Mesendoderm (in vitro differentiated cells): Measurements from ENCODE around the gene GTF2F2.
A peak's percentile ranks its signal among the peaks of the same experiment; 100 is the strongest.
"Not testable (repeated sequence)": the region's sequence is repeated elsewhere in the genome, so short reads cannot be mapped to it uniquely, and the experiment has no call there.

Source experiments
- DNase-seq: peaks from one replicate; pipeline ENCODE4 v3.0.0; 2013
- H2AK5ac ChIP-seq: 2 replicates; pipeline ENCODE4 v1.6.1; 2013; ENCODE audit warnings: low read length, inconsistent platforms
- H2BK120ac ChIP-seq: 2 replicates; pipeline ENCODE4 v1.6.1; 2013; ENCODE audit warnings: low read depth, mild to moderate bottlenecking, low read length, moderate library complexity, mixed read lengths
- H2BK15ac ChIP-seq: replicated peaks from 2 replicates; pipeline ENCODE4 v1.6.1; 2013; ENCODE audit warnings: low read depth, mild to moderate bottlenecking, moderate library complexity
- H2BK5ac ChIP-seq: 2 replicates; pipeline ENCODE4 v1.6.1; 2013; ENCODE audit warnings: low read length, inconsistent platforms
- H3K18ac ChIP-seq: 2 replicates; pipeline ENCODE4 v1.6.1; 2013; ENCODE audit warnings: mild to moderate bottlenecking, low read length, mixed read lengths
- H3K23ac ChIP-seq: one replicate; pipeline ENCODE4 v1.6.1; 2013; ENCODE audit warnings: low read length
- H3K27ac ChIP-seq: 2 replicates; pipeline ENCODE4 v1.5.1; 2013; ENCODE audit warnings: low read depth, mild to moderate bottlenecking, inconsistent platforms, low read length, moderate library complexity
- H3K27me3 ChIP-seq: 2 replicates; pipeline ENCODE4 v1.6.1; 2013; ENCODE audit warnings: low read length, control low read depth, mild to moderate bottlenecking, inconsistent platforms; ENCODE audit not compliant: insufficient read depth, poor library complexity
- H3K36me3 ChIP-seq: 2 replicates; pipeline ENCODE4 v1.6.1; 2013; ENCODE audit warnings: low read length, inconsistent platforms; ENCODE audit not compliant: control insufficient read depth, insufficient read depth
- H3K4ac ChIP-seq: one replicate; pipeline ENCODE4 v1.6.1; 2013; ENCODE audit warnings: low read depth, mild to moderate bottlenecking, low read length, moderate library complexity
- H3K4me1 ChIP-seq: 2 replicates; pipeline ENCODE4 v1.6.1; 2013; ENCODE audit warnings: low read depth, low read length, inconsistent platforms; ENCODE audit not compliant: control insufficient read depth
- H3K4me2 ChIP-seq: 2 replicates; pipeline ENCODE4 v1.6.1; 2013; ENCODE audit warnings: low read length
- H3K4me3 ChIP-seq: 2 replicates; pipeline ENCODE4 v1.5.1; 2013; ENCODE audit warnings: mild to moderate bottlenecking, low read length
- H3K56ac ChIP-seq: one replicate; pipeline ENCODE4 v1.6.1; 2013; ENCODE audit warnings: low read length
- H3K79me1 ChIP-seq: 2 replicates; pipeline ENCODE4 v1.6.1; 2013; ENCODE audit warnings: low read length, inconsistent platforms
- H3K79me2 ChIP-seq: 2 replicates; pipeline ENCODE4 v1.6.1; 2013; ENCODE audit warnings: mild to moderate bottlenecking, low read length; ENCODE audit not compliant: control insufficient read depth, insufficient read depth
- H3K9ac ChIP-seq: 2 replicates; pipeline ENCODE4 v1.6.1; 2013; ENCODE audit warnings: low read length, inconsistent platforms
- H4K5ac ChIP-seq: one replicate; pipeline ENCODE4 v1.6.1; 2013; ENCODE audit warnings: low read length
- H4K8ac ChIP-seq: one replicate; pipeline ENCODE4 v1.6.1; 2013; ENCODE audit warnings: low read depth, mild to moderate bottlenecking, control low read depth, low read length, moderate library complexity
- WGBS: extraction: QIAGEN DNeasy Blood & Tissue Kit; methylation state at CpG from one replicate; pipeline ENCODE4 v1.1.7; 2013; ENCODE audit warnings: low lambda C conversion rate, missing lambda C conversion rate; ENCODE audit not compliant: insufficient coverage; ENCODE audit errors: extremely low coverage; 5-methylcytosine and 5-hydroxymethylcytosine counted together

The GTF2F2 gene

GRCh38 chr13:45242524-45242923 is 122.2 kb downstream of the GTF2F2 start:
- H3K56ac ChIP-seq = no peak overlapping the region
- H3K79me2 ChIP-seq = no peaks in the 10 kb centered on the region
- H3K9ac ChIP-seq = no peak overlapping the region
- H3K18ac ChIP-seq = no peak overlapping the region
- H3K36me3 ChIP-seq = no peaks in the 10 kb centered on the region
- H2AK5ac ChIP-seq = no peak overlapping the region
- peaks cover 3% of the 10 kb centered on the region for H3K79me1 ChIP-seq
- H3K4ac ChIP-seq = no peak overlapping the region
- H3K4me2 ChIP-seq = no peak overlapping the region
- no peak for DNase-seq
- no CpG with 5 or more reads among the region's 1 CpG for WGBS
- no peak overlapping the region for H3K4me3 ChIP-seq
- H3K23ac ChIP-seq = no peak overlapping the region
- no peaks in the 10 kb centered on the region for H3K27me3 ChIP-seq
- no peak overlapping the region for H2BK15ac ChIP-seq
- no peak overlapping the region for H4K8ac ChIP-seq
- H2BK120ac ChIP-seq = no peak overlapping the region
- H3K4me1 ChIP-seq = no peaks in the 10 kb centered on the region
- H4K5ac ChIP-seq = no peak overlapping the region
- no peak overlapping the region for H2BK5ac ChIP-seq
- H3K27ac ChIP-seq = no peak overlapping the region

DNA sequence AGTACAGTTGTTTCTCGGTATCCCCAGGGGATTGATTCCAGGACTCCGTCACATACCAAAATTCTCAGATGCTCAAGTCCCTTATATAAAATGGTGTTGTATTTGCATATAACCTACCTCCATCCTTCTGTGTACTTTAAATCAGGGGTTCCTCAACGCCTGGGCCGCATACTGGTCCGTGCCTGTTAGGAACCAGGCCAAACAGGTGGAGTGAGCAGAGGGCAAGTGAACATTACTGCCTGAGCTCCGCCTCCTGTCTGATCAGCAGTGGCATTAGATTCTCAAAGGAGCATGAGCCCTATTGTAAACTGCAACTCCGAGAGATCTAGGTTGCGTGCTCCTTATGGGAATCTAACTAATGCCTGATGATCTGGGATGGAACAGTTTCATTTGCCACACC is 122.8 kb downstream of the GTF2F2 start:
- WGBS = no CpG with 5 or more reads among the region's 8 CpGs
- Histone ChIP-seq H4K8ac (no peak overlapping the region), H3K4me1 (no peaks in the 10 kb centered on the region), H2BK120ac (no peak overlapping the region), H2BK15ac (no peak overlapping the region), H3K27ac (no peak overlapping the region), H3K23ac (no peak overlapping the region), H3K79me2 (no peaks in the 10 kb centered on the region), H2AK5ac (no peak overlapping the region), H3K56ac (no peak overlapping the region), H3K4me2 (no peak overlapping the region), H3K18ac (no peak overlapping the region), H3K36me3 (no peaks in the 10 kb centered on the region), H3K4ac (no peak overlapping the region), H3K79me1 (peaks cover 3% of the 10 kb centered on the region), H3K9ac (no peak overlapping the region), H3K4me3 (no peak overlapping the region), H2BK5ac (no peak overlapping the region), H3K27me3 (no peaks in the 10 kb centered on the region), H4K5ac (no peak overlapping the region)
- DNase-seq = no peak

DNA sequence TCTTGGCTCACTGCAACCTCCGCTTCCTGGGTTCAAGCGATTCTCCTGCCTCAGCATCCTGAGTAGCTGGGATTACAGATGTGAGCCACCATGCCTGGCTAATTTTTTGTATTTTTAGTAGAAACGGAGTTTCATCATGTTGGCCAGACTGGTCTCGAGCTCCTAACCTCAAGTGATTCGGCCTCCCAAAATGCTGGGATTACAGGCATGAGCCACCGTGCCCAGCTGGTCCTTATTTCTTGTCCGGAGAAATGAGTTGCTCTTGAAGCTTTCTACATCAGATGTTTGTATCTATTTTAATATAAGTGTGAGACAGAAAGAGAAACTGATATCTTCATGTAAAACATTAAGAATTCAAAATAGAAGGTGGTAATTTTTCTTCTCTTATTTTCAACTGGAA is 124.4 kb downstream of the GTF2F2 start:
- not testable (repeated sequence) for H3K36me3 ChIP-seq, H3K27ac ChIP-seq, H4K5ac ChIP-seq, H3K4ac ChIP-seq, H3K4me1 ChIP-seq, H3K4me2 ChIP-seq, H3K18ac ChIP-seq, H2AK5ac ChIP-seq, H3K79me1 ChIP-seq, H4K8ac ChIP-seq, H3K23ac ChIP-seq, H3K56ac ChIP-seq, DNase-seq, H2BK120ac ChIP-seq, H3K9ac ChIP-seq, H2BK5ac ChIP-seq, H3K4me3 ChIP-seq, H2BK15ac ChIP-seq, H3K27me3 ChIP-seq, H3K79me2 ChIP-seq
- WGBS = no CpG with 5 or more reads among the region's 7 CpGs

DNA sequence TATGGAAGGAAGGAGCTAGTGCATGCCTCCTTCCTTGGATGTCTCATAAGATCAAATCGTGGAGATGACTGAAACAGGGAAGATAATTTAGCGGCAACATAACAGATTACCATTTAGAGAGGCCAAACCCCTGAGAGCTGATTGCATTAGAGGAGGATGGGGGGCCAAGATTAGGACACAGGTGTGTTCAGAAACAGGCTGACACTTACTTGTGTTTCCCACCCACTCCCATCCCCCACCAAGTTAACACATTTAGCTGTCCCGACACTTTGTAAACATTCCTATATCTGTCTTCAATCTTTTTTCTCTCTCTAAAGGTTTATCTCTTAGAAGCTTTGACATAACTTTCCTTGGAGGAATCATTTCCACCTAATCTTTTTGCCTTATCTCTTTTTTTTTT is 129.4 kb downstream of the GTF2F2 start:
- DNase-seq = peak; percentile 81
- no CpG with 5 or more reads among the region's 3 CpGs for WGBS
- H3K18ac ChIP-seq = no peak overlapping the region

GRCh38 chr13:45254396-45254795 is 134.1 kb downstream of the GTF2F2 start:
- H3K4me1 ChIP-seq = no peaks in the 10 kb centered on the region
- H2BK120ac ChIP-seq = no peak overlapping the region
- no peak overlapping the region for H3K56ac ChIP-seq
- no peak overlapping the region for H3K23ac ChIP-seq
- H3K18ac ChIP-seq = no peak overlapping the region
- DNase-seq = no peak
- H3K9ac ChIP-seq = no peak overlapping the region
- no peak overlapping the region for H3K27ac ChIP-seq
- no peak overlapping the region for H3K4me2 ChIP-seq
- H3K79me2 ChIP-seq = no peaks in the 10 kb centered on the region
- H2AK5ac ChIP-seq = no peak overlapping the region
- H3K4ac ChIP-seq = no peak overlapping the region
- H2BK5ac ChIP-seq = no peak overlapping the region
- H3K36me3 ChIP-seq = no peaks in the 10 kb centered on the region
- H4K8ac ChIP-seq = no peak overlapping the region
- no peak overlapping the region for H4K5ac ChIP-seq
- WGBS = no CpG with 5 or more reads among the region's 2 CpGs
- no peak overlapping the region for H2BK15ac ChIP-seq
- no peaks in the 10 kb centered on the region for H3K27me3 ChIP-seq
- H3K79me1 ChIP-seq = no peaks in the 10 kb centered on the region
- no peak overlapping the region for H3K4me3 ChIP-seq

More for the DNA sequence above, 129.4 kb downstream of the GTF2F2 start:
- H3K4me1 ChIP-seq = no peaks in the 10 kb centered on the region
- H3K23ac ChIP-seq = no peak overlapping the region
- H2BK120ac ChIP-seq = no peak overlapping the region
- no peak overlapping the region for H4K5ac ChIP-seq
- no peak overlapping the region for H2BK15ac ChIP-seq
- no peak overlapping the region for H4K8ac ChIP-seq
- no peak overlapping the region for H3K9ac ChIP-seq
- H3K4me3 ChIP-seq = no peak overlapping the region
- H3K56ac ChIP-seq = no peak overlapping the region
- no peak overlapping the region for H2AK5ac ChIP-seq
- no peaks in the 10 kb centered on the region for H3K27me3 ChIP-seq
- no peaks in the 10 kb centered on the region for H3K79me2 ChIP-seq
- H3K79me1 ChIP-seq = no peaks in the 10 kb centered on the region
- H2BK5ac ChIP-seq = no peak overlapping the region
- H3K36me3 ChIP-seq = no peaks in the 10 kb centered on the region
- no peak overlapping the region for H3K4ac ChIP-seq
- H3K27ac ChIP-seq = no peak overlapping the region
- H3K4me2 ChIP-seq = no peak overlapping the region

- WGBS = no CpG with 5 or more reads among the region's 1 CpG
- no peaks in the 10 kb centered on the region for H3K36me3 ChIP-seq
- no peak for DNase-seq
- no peak overlapping the region for H4K8ac ChIP-seq
- H3K56ac ChIP-seq = no peak overlapping the region
- no peaks in the 10 kb centered on the region for H3K79me1 ChIP-seq
- H2AK5ac ChIP-seq = no peak overlapping the region
- H2BK5ac ChIP-seq = no peak overlapping the region
- H3K27me3 ChIP-seq = no peaks in the 10 kb centered on the region
- no peak overlapping the region for H3K18ac ChIP-seq
- H2BK15ac ChIP-seq = no peak overlapping the region
- no peak overlapping the region for H3K23ac ChIP-seq
- H3K9ac ChIP-seq = no peak overlapping the region
- H3K4ac ChIP-seq = no peak overlapping the region
- H3K27ac ChIP-seq = no peak overlapping the region
- H3K4me1 ChIP-seq = no peaks in the 10 kb centered on the region
- H3K4me3 ChIP-seq = no peak overlapping the region
- no peak overlapping the region for H3K4me2 ChIP-seq
- H4K5ac ChIP-seq = no peak overlapping the region
- no peaks in the 10 kb centered on the region for H3K79me2 ChIP-seq
- H2BK120ac ChIP-seq = no peak overlapping the region
Observed at GRCh38 chr13:45255247-45255987, 135.1 kb downstream of the GTF2F2 start.
